SK-N-SH (cell line): ENCODE data around the gene SLC2A13. TPM values are rescaled to one million over a fixed set of nuclear protein-coding genes. Genes with fewer than 3 reads are reported as not detected.

Experiments
- CTCF ChIA-PET: fragments of 300-600, 350-600 bp; formaldehyde crosslinking; extraction: SDS; loops from one replicate; lab custom pipeline; 2021; lab: Yijun Ruan, JAX
- POLR2A ChIA-PET: fragments of 350-600 bp; sonication (Branson Sonifier 250); formaldehyde crosslinking; extraction: SDS; loops from one replicate; lab custom pipeline; 2020; ENCODE audit warnings: antibody characterized with exemption, inconsistent platforms; lab: Yijun Ruan, JAX
- DNase-seq: peaks from one replicate; pipeline ENCODE4 v3.0.0; 2012
- H2AFZ ChIP-seq: fragments of 200-600 bp; sonication (generic); 2 replicates; pipeline ENCODE4 v1.8.1; 2016; ENCODE audit warnings: antibody characterized with exemption, mild to moderate bottlenecking, low read depth
- H3F3A ChIP-seq: fragments of 200-600 bp; sonication (generic); replicated peaks from 2 replicates; pipeline ENCODE3; 2016; ENCODE audit warnings: antibody characterized with exemption, mild to moderate bottlenecking; ENCODE audit not compliant: insufficient read depth
- H3K27ac ChIP-seq, 2 experiments: fragments of 200-500 bp in 1 of 2; fragments of 200-600 bp in 1 of 2; sonication (Bioruptor generic) in 1 of 2; sonication (generic), shearing (Covaris generic) in 1 of 2; 2 replicates each; pipeline versions ENCODE4 v1.5.1 to v1.6.1; 2014 to 2016; ENCODE audit warnings: low read depth in 2 of 2, inconsistent platforms in 1 of 2, low read length in 1 of 2, mild to moderate bottlenecking in 1 of 2, mixed read lengths in 1 of 2
- H3K27me3 ChIP-seq: fragments of 200-600 bp; sonication (generic), shearing (Covaris generic); 2 replicates; pipeline ENCODE4 v1.6.1; 2016; ENCODE audit warnings: mixed run types; ENCODE audit not compliant: insufficient read depth
- H3K36me3 ChIP-seq, 2 experiments: fragments of 200-500 bp in 1 of 2; fragments of 200-600 bp in 1 of 2; sonication (Bioruptor generic) in 1 of 2; sonication (generic) in 1 of 2; replicated peaks in 1 of 2; 2 replicates each; pipeline versions ENCODE3 to v1.5.1; 2014 to 2016; ENCODE audit warnings: low read length in 1 of 2, mild to moderate bottlenecking in 1 of 2; ENCODE audit not compliant: insufficient read depth in 2 of 2, control insufficient read depth in 1 of 2
- H3K4me1 ChIP-seq, 2 experiments: fragments of 200-500 bp in 1 of 2; fragments of 200-600 bp in 1 of 2; sonication (Bioruptor generic) in 1 of 2; sonication (generic), shearing (Covaris generic) in 1 of 2; 2 replicates each; pipeline versions ENCODE4 v1.5.1 to v1.6.1; 2014 to 2016; ENCODE audit warnings: low read depth in 1 of 2, low read length in 1 of 2, mixed run types in 1 of 2; ENCODE audit not compliant: insufficient read depth in 2 of 2, control insufficient read depth in 1 of 2
- H3K4me2 ChIP-seq: fragments of 200-600 bp; sonication (generic), shearing (Covaris generic); 2 replicates; pipeline ENCODE4 v1.6.1; 2017; ENCODE audit warnings: mixed run types
- H3K4me3 ChIP-seq, 2 experiments: fragments of 200-500 bp in 1 of 2; fragments of 200-600 bp in 1 of 2; sonication (Bioruptor generic) in 1 of 2; sonication (generic), shearing (Covaris generic) in 1 of 2; 2 replicates each; pipeline versions ENCODE4 v1.5.1 to v1.8.1; 2014 to 2016; ENCODE audit warnings: low read depth in 2 of 2, inconsistent platforms in 1 of 2, low read length in 1 of 2, mild to moderate bottlenecking in 1 of 2, mixed read lengths in 1 of 2, moderate library complexity in 1 of 2
- H3K79me2 ChIP-seq: fragments of 200-600 bp; sonication (generic); 2 replicates; pipeline ENCODE4 v1.8.1; 2017; ENCODE audit warnings: mild to moderate bottlenecking; ENCODE audit not compliant: insufficient read depth
- H3K9ac ChIP-seq: fragments of 200-600 bp; sonication (generic); 2 replicates; pipeline ENCODE4 v1.6.1; 2017; ENCODE audit warnings: mixed run types
- H3K9me2 ChIP-seq: fragments of 200-600 bp; sonication (generic); 2 replicates; pipeline ENCODE4 v1.6.1; 2017; ENCODE audit warnings: mixed run types
- H3K9me3 ChIP-seq: fragments of 200-600 bp; sonication (generic); 2 replicates; pipeline ENCODE4 v1.6.1; 2017; ENCODE audit warnings: mixed run types, mild to moderate bottlenecking, moderate library complexity
- H4K20me1 ChIP-seq: fragments of 200-600 bp; sonication (generic); 2 replicates; pipeline ENCODE4 v1.6.1; 2017; ENCODE audit warnings: mild to moderate bottlenecking, mixed run types; ENCODE audit not compliant: insufficient read depth
- EZH2phosphoT487 ChIP-seq: fragments of 200-600 bp; sonication (generic); IDR thresholded peaks from 2 replicates; pipeline ENCODE4 v1.6.1; 2017; ENCODE audit warnings: low read depth, mixed run types, mild to moderate bottlenecking, antibody characterized with exemption, moderate library complexity, borderline replicate concordance
- FOXM1 ChIP-seq: IDR thresholded peaks from 2 replicates; pipeline ENCODE4 v1.4.0; 2012; ENCODE audit warnings: low read depth, mild to moderate bottlenecking
- GATA2 ChIP-seq: sonication (generic); formaldehyde crosslinking; IDR thresholded peaks from 2 replicates; pipeline ENCODE4 v1.5.0; 2020; ENCODE audit warnings: mild to moderate bottlenecking, missing genetic modification reagents
- JUND ChIP-seq: IDR thresholded peaks from 2 replicates; pipeline ENCODE4 v1.4.0; 2012
- NFIC ChIP-seq: IDR thresholded peaks from 2 replicates; pipeline ENCODE4 v1.4.0; 2012; ENCODE audit warnings: borderline replicate concordance
- POLR2AphosphoS5 ChIP-seq: IDR thresholded peaks from 2 replicates; pipeline ENCODE4 v1.6.1; 2012; ENCODE audit warnings: low read depth, low read length
- RCOR1 ChIP-seq: fragments of 150-350 bp; IDR thresholded peaks from 2 replicates; pipeline ENCODE4 v1.6.1; 2017; ENCODE audit warnings: antibody characterized with exemption, low read length
- YY1 ChIP-seq: IDR thresholded peaks from 2 replicates; pipeline ENCODE4 v1.4.0; 2012; ENCODE audit warnings: low read depth, mild to moderate bottlenecking
- WGBS: methylation state at CpG from one replicate; pipeline ENCODE4 v1.1.6; 2017; ENCODE audit warnings: low lambda C conversion rate; 5-methylcytosine and 5-hydroxymethylcytosine counted together
- polyA plus RNA-seq, 3 experiments: library from polyadenylated mRNA; depleted of rRNA; stranded (reverse); fragments of >200 nt; gene quantifications; 2 replicates each; pipeline ENCODE4 v1.2.3, GENCODE V29; 2012
- TF ChIP-seq, protein P1 (sequence below): fragments of 150-350 bp; IDR thresholded peaks from 2 replicates; pipeline ENCODE4 v1.6.1; 2017; ENCODE audit warnings: antibody characterized with exemption, low read length, low read depth, borderline replicate concordance

SLC2A13 gene
- polyA plus RNA-seq, 1 of the 3 experiments (the other 2 are of a cell fraction): 0.21 TPM

DNA sequence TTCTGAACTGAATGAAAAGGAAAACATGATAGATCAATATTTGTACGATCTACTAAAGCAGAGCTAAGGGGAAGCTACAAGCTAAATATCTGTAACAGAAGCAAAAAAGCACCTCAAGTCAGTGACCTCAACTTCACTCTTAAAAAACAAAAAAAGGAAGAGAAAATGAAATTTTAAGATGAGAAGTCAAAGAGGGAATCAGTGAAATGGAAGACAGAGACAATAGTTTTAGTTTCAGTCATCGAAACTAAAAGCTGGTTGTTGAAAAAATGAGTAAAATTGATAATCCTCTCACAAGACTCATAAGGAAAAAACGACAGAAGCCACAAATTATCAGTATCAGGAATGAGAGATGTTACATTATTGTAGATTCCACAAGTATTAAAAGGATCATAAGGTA, 11.9 kb upstream of the SLC2A13 start:
- H3K9me3 ChIP-seq: no peaks in the 10 kb centered on the region
- no peak overlapping the region for H3K4me2 ChIP-seq
- CTCF ChIA-PET: interaction anchor here (0.6 to 5.3 kb wide), 5 partner anchors 11 to 353 kb away, joined by 3 to 37 read pairs (median 4); partner anchors contain the start of gene SLC2A13
- no peak overlapping the region for H3K4me3 ChIP-seq
- no peak for DNase-seq
- H3K27ac ChIP-seq: no peak overlapping the region
- H3F3A ChIP-seq: no peaks in the 10 kb centered on the region
- H3K9me2 ChIP-seq: no peaks in the 10 kb centered on the region
- H3K9ac ChIP-seq: no peak overlapping the region
- WGBS: 23% methylated on average over 3 of the region's 3 CpGs
- H3K36me3 ChIP-seq: no peaks in the 10 kb centered on the region
- POLR2A ChIA-PET: no interaction called here
- TF ChIP-seq YY1: no peak
- TF ChIP-seq, protein P1, sequence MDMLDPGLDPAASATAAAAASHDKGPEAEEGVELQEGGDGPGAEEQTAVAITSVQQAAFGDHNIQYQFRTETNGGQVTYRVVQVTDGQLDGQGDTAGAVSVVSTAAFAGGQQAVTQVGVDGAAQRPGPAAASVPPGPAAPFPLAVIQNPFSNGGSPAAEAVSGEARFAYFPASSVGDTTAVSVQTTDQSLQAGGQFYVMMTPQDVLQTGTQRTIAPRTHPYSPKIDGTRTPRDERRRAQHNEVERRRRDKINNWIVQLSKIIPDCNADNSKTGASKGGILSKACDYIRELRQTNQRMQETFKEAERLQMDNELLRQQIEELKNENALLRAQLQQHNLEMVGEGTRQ: no peak
- H2AFZ ChIP-seq: no peak overlapping the region
- H3K79me2 ChIP-seq: no peaks in the 10 kb centered on the region
- no peaks in the 10 kb centered on the region for H3K4me1 ChIP-seq
- H3K27me3 ChIP-seq: no peaks in the 10 kb centered on the region
- no peaks in the 10 kb centered on the region for H4K20me1 ChIP-seq

DNA sequence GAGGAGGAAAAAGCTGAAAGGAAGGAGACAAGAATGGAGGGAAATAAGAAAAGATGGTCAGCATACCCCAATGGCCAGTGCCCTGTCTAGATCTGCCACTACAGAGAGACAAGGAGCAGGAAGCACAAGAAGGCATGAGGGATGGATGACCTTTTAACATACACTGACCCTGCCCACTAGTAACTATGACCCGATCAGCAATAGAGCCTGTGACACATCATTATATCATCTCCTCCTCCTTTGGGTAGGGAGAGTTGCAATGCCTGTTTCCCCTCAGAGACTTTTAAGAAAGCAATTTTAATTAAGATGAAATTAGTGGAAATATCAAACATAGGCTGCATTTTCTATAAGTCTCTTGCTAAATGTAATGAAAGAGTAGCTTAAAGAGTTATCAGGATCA, 4.7 kb upstream of the SLC2A13 start:
- Histone ChIP-seq H3K4me1 (peaks cover 0 to 3% of the 10 kb centered on the region in 2 experiments; a peak in 2 of 4 replicates), H3F3A (peaks cover 8% of the 10 kb centered on the region), H3K9me2 (no peaks in the 10 kb centered on the region), H2AFZ (no peak overlapping the region), H3K79me2 (no peaks in the 10 kb centered on the region), H3K27ac (no peak overlapping the region), H3K4me3 (no peak overlapping the region), H3K9me3 (no peaks in the 10 kb centered on the region), H3K36me3 (no peaks in the 10 kb centered on the region), H4K20me1 (no peaks in the 10 kb centered on the region), H3K4me2 (no peak overlapping the region), H3K27me3 (no peaks in the 10 kb centered on the region), H3K9ac (no peak overlapping the region)
- ChIA-PET CTCF (interaction anchor here (1.0 to 2.4 kb wide), 3 partner anchors 99 to 296 kb away, joined by 3 to 10 read pairs (median 6); no protein-coding TSS in a partner anchor), POLR2A (no interaction called here)
- TF ChIP-seq, protein P1: no peak
- TF ChIP-seq POLR2AphosphoS5 (no peak), GATA2 (no peak), EZH2phosphoT487 (no peak), JUND (no peak), NFIC (no peak)
- 90% methylated on average over 1 of the region's 1 CpG for WGBS
- DNase-seq: no peak

DNA sequence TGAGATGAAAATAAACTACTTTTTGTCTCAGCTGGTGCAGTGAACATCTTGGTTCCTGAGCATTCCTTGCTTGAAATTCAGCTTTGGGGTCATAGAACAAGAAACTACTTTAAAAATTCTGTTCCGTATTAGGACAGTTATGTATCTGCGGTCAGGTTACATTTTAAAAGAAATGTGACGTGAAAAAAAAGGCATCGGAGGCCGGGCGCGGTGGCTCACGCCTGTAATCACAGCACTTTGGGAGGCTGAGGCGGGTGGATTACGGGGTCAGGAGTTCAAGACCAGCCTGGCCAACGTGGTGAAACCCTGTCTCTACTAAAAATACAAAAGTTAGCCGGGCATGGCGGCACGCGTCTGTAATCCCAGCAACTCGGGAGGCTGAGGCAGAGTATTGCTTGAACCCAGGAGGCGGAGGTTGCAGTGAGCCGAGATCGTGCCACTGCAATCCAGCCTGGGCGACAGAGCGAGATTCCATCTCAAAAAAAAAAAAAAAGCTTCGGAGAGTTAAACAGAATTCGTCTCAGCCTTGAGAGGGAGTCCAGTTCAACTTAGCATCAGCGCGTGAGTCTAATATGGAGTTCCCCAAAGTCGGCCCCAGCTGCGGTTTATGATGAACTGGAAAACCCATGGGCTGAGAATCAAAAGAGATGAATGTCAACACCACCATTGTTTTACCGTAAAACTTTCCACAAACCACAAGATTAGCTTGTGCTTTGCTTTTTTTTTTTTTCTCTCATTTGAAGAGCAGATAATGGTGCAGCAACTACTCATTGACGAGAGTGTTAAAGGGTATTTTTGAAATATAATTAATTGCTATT, 2.1 kb upstream of the SLC2A13 start:
- H3K9ac ChIP-seq: no peak overlapping the region
- peak overlapping the region in 1 of 2 experiments; percentile 46; a peak in 1 of 4 replicates for H3K4me3 ChIP-seq
- no peaks in the 10 kb centered on the region for H3K79me2 ChIP-seq
- CTCF ChIA-PET: interaction anchor here (0.7 to 4.0 kb wide), 25 partner anchors 8 to 391 kb away, joined by 3 to 51 read pairs (median 5); no protein-coding TSS in a partner anchor
- no peak for TF ChIP-seq FOXM1
- no peak for TF ChIP-seq RCOR1
- 66% methylated on average over 29 of the region's 29 CpGs for WGBS
- H3K9me3 ChIP-seq: no peaks in the 10 kb centered on the region
- no peaks in the 10 kb centered on the region for H3K27me3 ChIP-seq
- no peaks in the 10 kb centered on the region for H3K36me3 ChIP-seq
- POLR2A ChIA-PET: no interaction called here
- peaks cover 8% of the 10 kb centered on the region for H3F3A ChIP-seq
- H3K4me2 ChIP-seq: peak overlapping the region; percentile 38; the same call in 1 of the 2 replicates
- H3K9me2 ChIP-seq: no peaks in the 10 kb centered on the region
- DNase-seq: no peak
- H3K27ac ChIP-seq: no peak overlapping the region
- 0 out of 2 replicates have a peak overlapping the region, but pooled peaks have one; percentile 36 for H2AFZ ChIP-seq
- peaks cover 0 to 8% of the 10 kb centered on the region in 2 experiments; a peak in 2 of 4 replicates for H3K4me1 ChIP-seq
- H4K20me1 ChIP-seq: no peaks in the 10 kb centered on the region
